Measurements from ENCODE around the gene ANXA2.
A peak's percentile ranks its signal among the peaks of the same experiment; 100 is the strongest.
"Not testable (repeated sequence)": the region's sequence is repeated elsewhere in the genome, so short reads cannot be mapped to it uniquely, and the experiment has no call there.

ANXA2 gene

DNA sequence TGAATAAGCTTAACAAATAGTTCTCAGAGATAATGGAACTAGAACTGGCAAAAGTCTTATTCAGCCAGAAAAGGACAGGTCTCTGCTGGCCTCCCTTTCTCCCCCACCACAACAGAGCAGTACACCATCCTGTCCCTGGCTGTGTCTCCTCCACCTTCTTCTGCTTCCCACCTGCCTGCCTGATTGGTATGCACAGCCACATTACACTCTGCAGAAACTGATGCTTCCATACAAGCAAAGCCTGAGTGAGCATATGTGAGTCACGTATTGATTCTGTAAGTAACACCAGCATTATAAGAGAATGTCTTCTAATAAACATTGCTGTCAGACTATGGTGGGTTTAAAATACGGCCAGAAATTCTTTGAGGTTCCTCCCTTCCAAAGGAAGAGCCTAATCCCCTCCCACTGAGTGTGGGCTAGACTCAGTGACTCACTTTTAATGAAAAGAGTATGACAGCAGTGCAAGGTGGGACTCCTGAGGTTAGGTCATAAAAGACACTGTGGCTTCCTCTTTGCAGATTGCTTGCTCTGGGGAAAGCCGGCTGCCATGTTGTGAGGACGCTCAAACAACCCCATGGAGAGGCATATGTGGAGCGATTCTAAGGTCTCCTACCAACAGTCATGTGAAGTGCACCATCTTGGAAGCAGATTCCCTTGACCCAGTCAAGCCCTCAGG is 44.4 kb downstream of the ANXA2 start:
- intact Hi-C loops (cut with DNase I): no loop called here
- no peak for DNase-seq

DNA sequence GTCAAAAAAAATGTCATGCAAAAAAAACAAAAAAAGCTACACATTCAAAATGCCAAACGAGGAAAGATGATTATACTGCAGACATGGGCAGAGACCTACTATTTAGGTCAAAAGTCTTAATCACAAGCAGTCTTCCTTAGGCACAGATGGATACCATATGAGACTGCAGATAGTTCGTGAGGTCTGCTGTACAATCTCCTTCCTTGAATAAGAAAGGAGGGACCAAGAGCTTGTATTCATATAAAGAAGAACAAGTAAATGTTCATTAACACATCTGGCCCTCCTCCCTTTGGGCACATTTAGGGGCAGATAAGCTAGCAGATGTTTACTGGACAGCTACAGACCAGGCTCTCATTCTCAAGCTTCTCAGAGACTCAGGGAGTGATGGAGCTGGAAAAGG is 45.3 kb downstream of the ANXA2 start:
- DNase-seq: no peak
- intact Hi-C loops (cut with DNase I): no loop called here

DNA sequence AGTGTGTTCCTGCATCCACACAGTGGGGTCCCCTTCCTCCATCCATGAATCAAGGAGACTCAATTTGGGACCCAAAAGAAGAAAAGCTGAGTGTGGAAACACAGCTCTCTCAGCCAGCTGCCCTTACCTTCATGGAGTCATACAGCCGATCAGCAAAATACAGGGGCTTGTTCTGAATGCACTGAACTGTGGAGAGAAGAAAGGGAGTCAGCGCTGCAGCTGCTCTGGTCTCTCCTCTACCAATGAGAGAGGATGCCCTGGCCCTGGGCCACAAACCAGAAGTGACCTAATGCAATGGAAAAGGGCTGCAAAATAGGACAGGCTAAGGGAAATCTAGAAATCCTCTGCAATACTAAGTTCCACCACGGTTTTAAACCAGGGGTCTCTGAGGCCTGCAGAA is 46.7 kb downstream of the ANXA2 start:
- intact Hi-C loops (cut with DNase I): no loop called here
- peak in 31 of 42 donors; percentile 9 to 67 (median 41) for DNase-seq

DNA sequence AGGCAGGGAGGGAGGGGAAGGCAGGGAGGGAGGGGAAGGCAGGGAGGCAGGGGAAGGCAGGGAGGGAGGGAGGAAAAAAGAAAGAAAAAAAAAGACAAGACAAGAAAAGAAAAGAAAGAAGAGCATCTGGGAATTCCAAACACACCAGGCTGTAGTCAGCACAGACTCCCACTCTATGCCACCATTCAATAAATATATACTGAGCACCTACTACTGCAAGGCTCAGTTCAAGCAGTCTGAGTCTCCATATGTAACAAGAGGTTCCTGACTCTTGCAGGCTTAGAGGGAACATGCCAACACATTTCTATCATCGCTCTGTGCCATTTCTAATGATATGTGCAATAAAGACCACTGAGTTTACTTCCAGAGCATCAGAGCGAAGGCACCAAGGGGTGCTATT is 47.7 kb downstream of the ANXA2 start:
- intact Hi-C loops (cut with DNase I): no loop called here
- no peak for DNase-seq

DNA sequence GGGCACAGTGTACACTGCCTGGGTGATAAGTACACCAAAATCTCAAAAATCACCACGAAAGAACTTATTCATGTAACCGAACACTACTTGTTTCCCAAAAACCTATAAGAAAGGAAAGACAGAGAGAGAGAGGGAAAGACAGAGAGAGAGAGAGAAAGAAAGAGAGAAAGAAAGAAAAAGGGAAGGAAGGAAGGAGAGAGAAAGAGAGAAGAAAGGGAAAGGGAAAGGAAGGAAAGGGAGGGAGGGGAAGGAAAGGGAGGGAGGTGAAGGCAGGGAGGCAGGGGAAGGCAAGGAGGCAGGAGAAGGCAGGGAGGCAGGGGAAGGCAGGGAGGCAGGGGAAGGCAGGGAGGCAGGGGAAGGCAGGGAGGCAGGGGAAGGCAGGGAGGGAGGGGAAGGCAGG is 48.2 kb downstream of the ANXA2 start:
- intact Hi-C loops (cut with DNase I): no loop called here
- no peak for DNase-seq

DNA sequence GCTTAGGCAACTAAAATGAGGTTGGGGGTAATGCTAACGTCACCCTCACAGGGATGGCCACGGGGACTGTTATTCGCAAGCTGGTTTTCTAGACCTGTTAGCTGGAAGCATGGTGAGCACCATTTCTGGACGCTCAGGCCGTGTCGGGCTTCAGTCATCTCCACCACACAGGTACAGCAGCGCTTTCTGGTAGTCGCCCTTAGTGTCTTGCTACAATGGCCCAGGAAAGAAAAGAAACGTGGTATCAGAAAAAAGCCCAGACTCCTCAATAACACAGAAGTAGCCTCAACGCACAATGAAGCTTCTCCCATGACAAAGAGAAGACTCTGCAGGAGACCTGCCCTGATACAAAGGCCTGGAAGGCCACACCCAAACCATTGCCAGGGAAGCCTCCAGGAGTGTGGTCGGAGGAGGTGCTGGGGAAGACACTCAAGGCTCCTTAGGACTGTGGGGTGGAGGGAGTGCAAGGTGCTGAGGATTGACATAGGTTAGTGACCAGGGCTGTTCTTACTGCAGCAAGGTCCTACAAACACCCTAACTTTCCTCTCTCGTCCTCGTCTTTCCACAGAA is 50.2 kb downstream of the ANXA2 start:
- intact Hi-C loops (cut with DNase I): no loop called here
- no peak for DNase-seq

DNA sequence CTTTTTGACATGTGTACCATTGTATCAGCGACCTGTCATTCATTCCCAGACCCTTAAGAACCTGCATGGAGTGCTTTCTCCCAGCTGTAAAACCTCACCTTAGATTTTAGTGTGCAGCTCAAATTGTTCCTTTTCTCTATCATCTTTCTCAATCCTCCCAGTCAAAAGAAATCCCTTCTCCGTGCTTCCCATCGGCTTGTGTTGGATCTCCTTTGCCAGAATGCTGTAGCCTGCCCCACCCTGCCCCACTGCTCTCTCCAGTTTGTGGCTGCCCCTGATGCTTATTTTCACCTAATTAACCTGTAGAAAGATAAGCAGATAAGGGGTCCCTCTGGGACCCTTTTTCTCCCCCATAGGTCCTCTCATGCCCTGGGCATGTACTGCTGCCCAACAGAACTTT is 51.1 kb downstream of the ANXA2 start:
- intact Hi-C loops (cut with DNase I): no loop called here

DNA sequence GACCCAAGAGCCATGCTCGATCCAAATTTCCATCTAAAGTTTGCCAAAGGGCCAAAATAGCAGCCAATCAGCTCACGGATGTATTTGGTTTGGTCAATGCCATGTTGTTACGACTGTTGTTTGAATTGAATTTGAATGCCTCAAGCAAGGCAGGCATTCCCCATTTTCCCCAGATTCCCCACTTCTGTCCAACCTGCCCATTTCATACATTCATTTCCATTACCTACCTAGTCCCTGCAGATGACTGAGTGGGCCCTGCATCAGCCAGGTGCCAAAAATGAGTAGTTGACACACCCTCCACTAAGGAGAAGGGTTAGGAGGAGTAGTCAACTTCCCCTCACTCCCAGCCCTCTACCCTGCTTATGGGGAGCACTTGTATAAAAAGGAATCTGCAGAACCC is 51.7 kb downstream of the ANXA2 start:
- intact Hi-C loops (cut with DNase I): no loop called here
- no peak for DNase-seq

More for the DNA sequence above, 51.1 kb downstream of the ANXA2 start:
- DNase-seq: no peak

DNA sequence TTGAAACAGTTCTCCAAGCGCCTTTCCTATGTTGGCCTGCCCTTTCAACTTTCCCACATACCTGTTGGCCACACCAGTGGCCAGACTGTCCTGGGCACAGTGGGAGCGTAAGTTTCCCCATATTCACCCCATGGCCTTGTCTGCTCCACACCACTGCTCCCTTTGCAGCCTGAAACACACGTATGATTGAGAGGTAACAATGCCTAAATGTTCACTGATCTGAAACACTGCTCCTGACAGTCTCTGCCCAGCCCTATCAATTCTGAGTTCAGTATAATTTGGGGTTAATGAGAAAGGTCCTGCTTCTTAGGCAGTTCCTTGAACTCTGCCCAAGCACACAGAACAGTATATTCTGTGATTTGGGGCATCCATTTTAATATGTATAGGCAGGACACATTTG is 52.2 kb downstream of the ANXA2 start:
- intact Hi-C loops (cut with DNase I): no loop called here
- DNase-seq: no peak

DNA sequence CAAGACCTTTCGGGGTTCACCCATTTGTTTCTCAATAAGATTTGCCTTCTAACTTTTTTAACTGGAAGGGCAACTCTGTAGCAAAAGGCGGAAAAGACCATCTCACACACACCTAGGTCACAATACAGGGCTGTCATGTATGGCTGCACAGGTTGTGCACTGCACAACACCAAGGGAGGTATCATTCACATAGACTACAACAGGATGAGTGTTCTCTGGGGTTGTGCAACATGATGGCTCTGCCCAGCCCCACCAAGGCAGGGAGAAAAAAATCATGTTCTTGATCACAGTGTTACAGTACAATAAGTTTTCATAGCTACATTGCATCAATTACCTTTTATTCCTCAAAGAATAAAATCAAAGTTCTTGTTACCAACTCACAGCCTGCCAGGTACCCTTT is 52.8 kb downstream of the ANXA2 start:
- intact Hi-C loops (cut with DNase I): no loop called here
- no peak for DNase-seq

DNA sequence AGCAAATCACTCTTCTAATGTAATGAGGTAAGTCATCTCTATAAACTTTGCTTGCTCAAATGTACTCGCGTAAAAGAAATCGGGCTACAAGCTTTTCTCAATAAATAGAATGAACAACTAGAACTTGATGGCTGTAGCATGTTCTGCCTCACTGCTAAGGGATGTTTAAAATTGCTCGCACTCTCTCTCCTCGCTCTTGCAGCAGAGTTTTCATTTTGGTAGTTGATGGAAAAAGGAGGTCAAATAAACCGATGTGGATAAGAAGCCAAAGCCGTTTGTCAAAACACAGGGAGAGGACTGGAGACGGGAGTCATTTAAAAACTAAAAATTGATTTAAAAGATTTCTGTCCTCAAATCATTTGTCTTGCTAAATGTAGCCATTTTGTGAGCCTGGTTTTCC is 53.3 kb downstream of the ANXA2 start:
- DNase-seq: no peak
- intact Hi-C loops (cut with DNase I): no loop called here

DNA sequence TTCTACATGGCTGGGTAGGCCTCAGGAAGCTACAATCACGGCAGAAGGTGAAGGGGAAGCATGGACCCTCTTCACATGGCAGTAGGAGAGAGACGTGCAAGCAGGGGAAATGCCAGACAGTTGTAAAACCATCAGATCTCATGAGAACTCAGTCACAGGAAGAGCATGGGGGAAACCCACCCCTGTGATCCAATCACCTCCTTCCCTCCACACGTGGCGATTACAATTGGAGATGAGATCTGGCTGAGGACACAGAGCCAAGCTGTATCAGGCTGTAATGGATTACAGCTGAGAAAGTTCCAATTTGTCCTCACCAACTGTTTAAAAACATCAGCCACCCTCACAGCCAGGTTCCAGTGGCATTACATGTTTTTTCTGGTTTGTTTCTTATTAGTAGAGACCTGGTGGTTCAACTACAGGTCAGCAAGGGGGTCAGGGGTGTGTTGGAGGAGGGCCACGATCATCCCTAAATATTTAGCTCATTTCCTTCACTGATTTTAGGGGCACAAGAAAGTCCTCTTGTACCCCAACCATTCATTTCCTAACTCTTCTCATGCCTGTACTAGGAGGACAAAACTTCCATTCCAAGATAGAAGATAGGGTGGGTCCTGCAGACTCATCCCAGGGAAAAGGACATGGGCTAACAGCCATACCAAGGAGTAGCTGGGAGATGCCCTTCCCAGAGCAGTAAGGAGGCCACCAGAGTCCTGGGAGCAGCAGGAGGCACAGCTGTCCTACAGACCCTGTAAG is 54.4 kb downstream of the ANXA2 start:
- DNase-seq: no peak
- intact Hi-C loops (cut with DNase I): no loop called here

DNA sequence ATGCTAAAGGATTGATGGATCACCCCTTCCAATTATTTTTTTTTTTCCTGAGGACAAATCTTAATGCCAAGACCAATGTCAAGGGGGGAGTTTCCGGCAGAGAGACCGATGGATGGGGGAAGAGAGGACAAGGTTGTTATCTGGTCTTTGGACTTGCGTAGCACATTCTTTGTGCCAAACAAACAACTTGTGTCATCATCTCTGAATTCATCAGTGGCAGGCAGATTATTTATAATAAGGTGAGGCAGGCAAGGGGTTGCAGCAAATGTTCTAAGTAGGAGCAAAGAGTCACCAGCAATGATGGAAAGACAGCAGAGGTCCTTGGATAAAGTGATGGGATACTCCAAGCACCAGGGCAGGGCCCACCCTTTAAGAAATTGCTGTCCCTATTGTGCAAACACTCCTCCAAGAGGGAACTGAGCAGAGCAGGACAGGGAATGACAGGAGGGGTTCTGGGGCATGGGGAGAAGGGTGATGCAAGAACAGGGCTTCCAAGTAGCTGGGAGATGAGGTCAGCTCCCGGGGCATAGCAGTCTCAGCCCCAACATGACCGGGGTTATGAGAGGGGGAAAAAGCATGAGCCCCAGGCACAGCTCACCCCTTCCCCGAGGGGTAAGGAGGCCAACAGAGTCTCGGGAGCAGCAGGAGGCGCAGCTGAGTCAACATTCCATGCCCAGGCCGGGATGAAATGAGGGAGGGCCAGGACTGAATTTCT is 57.4 kb downstream of the ANXA2 start:
- intact Hi-C loops (cut with DNase I): no loop called here

DNA sequence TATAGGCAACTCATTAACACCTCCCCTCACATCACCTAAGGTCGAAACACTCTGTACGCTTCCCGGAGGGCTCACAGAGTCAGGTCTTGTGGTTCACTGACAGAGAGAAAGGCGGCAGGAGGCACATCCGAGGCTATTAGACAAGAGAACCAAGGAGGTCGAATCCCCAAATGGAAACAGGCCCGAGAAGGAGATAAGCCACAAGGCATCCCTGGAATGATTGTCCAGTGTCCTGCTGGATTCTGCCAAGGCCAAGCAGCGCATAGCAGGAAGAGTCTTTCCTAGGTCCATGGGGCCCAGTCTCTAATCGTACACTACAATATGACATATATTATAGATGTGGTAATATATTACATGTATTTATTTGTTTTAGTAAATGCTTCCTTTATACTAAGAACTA is 58.5 kb downstream of the ANXA2 start:
- intact Hi-C loops (cut with DNase I): no loop called here
- DNase-seq: no peak

More for the DNA sequence above, 57.4 kb downstream of the ANXA2 start:
- DNase-seq: no peak

DNA sequence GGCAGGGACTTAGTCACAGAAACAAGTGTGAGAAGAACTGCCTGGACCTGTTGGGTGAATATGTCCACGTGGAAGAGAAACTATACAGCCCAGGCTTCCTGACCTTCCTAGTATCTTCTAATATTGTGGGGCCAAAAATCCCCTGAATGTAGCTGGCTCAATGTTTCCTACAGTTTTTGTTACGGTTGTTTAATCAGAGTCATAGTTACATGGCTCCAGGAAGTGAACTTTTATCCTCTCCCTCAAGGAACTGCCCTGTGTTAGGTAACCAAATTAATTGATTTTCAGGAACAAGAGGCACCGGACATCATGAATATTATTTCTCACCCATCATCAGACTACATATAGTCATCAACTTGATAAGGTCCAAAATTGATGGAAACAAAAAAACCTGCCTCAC is 59.0 kb downstream of the ANXA2 start:
- no peak for DNase-seq
- intact Hi-C loops (cut with DNase I): no loop called here

DNA sequence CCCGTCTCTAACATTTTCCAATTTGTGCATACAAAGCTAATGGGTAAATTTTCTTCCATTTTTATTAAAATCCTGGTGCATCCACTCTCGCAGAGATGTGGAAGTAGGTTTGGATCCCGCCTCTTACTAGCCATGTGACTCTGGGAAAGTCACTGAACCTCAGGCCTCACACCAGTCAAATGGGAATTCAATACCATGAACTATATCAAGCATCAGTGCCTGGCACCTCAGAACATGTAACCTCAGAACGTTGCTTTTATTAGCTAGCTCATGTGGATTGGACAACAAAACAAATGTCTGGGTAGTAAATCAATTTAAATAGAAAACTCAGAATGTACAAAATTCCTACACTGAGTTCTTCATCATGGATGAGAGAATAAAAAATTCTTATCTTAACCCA is 60.7 kb downstream of the ANXA2 start:
- no peak for DNase-seq
- intact Hi-C loops (cut with DNase I): no loop called here

DNA sequence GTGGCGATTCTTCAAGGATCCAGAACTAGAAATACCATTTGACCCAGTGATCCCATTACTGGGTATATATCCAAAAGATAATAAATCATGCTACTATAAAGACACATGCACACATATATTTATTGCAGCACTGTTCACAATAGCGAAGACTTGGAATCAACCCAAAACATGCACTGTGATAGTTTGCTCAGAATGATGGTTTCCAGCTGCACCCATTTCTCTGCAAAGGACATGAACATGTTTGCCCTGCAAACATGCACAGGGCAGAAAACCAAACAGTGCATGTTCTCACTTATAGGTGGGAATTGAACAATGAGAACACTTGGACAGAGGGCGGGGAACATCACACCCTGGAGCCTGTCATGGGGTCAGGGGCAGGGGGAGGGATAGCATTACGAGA is 62.5 kb downstream of the ANXA2 start:
- DNase-seq; intact Hi-C loops (cut with DNase I): not testable (repeated sequence)

DNA sequence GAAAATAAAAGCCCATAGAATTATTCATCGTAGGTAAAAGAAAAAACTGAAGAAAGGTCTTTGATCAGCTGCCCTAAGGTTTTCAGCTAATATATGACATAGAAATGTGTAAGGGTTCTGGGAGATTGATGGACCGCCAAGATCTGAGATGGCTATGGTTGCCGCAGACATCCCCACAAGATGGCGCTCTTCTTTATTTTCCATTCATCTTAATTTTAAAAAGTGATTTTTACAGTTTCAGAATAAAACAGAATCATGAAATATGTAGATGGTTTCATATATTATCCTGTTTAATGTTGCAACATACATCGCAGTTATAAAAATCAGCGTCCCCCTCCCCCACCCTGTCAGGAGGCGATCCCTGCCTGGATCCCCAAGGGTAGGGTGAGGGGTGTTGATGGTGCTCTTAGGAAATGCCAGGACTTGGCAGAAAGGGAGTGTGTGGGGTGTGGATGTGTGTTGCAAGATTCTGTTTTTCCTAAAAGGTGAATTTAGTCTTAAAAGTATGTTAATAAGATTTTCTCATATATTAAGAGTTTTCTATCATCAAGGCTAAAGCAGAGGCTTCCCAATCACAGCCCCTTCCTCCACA is 68.8 kb downstream of the ANXA2 start:
- intact Hi-C loops (cut with DNase I): no loop called here
- peak in 10 of 42 donors; percentile 8 to 48 (median 20) for DNase-seq

DNA sequence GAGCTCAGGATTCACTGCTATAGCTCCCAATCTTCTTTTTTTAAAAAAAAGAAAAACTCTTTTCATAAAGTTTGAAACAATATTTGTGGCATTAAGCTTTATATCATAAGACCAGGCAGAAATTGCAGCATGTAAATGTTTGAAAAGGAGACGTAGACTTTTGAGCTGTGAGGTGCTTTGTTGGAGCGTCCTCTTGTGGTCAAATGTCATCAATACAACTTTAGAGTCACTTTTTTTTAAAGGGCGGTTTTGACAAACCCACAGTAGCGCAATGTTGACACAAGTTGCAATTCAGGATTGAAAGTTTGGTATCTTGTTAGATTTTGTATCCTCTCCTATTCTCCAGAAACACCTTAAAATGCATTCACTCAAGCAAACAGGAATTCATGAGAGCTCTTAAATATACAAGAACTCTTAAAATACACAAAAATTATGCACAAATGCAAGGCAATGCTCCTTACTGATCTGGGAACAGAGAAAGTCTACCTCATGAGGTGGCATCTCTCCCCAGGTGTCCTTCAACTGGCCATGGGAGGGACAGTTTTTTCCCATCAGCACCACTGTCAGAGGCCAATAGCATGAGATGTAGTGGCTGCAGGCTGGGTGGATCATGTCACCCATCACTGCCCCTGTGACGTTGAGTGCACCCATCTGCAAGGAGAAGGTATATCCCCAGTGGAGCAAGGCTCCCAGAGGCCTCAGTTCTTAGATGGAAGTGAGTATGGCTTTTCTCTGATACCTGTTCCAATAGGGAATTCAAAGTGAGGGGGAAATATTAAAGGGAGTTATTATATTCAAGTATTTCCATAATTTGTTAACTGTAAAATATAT is 70.7 kb downstream of the ANXA2 start:
- intact Hi-C loops (cut with DNase I): no loop called here

More for the DNA sequence above, 70.7 kb downstream of the ANXA2 start:
- DNase-seq: peak in 19 of 42 donors; percentile 12 to 71 (median 31)
